Transverse colon (tissue), 4 donors: ENCODE results near the gene GLS.

Source experiments
- EP300 ChIP-seq: sonication (generic); formaldehyde crosslinking; IDR thresholded peaks from one replicate; pipeline ENCODE4 v1.6.1; 2017; ENCODE audit warnings: antibody characterized with exemption, low read depth
- POLR2A ChIP-seq: fragments of 450-650 bp; IDR thresholded peaks from one replicate; pipeline ENCODE4 v1.6.1; 2016; ENCODE audit warnings: antibody characterized with exemption, mild to moderate bottlenecking, moderate library complexity
- POLR2AphosphoS5 ChIP-seq, 3 donors: sonication (generic); formaldehyde crosslinking; IDR thresholded peaks; one replicate each; pipeline ENCODE4 v1.6.1; 2016; ENCODE audit warnings: antibody characterized with exemption in 3 of 3
- TF ChIP-seq, protein P1 (sequence below), 5 experiments: fragments of 200-600 bp in 3 of 5; fragments of 450-650 bp in 2 of 5; sonication (generic) in 3 of 5; IDR thresholded peaks; 1 replicate in 2 of 5; 2 replicates in 3 of 5; pipeline ENCODE4 v1.5.1; 2016 to 2017; ENCODE audit warnings: antibody characterized with exemption in 5 of 5, inconsistent platforms in 3 of 5, mild to moderate bottlenecking in 2 of 5, moderate library complexity in 1 of 5

DNA sequence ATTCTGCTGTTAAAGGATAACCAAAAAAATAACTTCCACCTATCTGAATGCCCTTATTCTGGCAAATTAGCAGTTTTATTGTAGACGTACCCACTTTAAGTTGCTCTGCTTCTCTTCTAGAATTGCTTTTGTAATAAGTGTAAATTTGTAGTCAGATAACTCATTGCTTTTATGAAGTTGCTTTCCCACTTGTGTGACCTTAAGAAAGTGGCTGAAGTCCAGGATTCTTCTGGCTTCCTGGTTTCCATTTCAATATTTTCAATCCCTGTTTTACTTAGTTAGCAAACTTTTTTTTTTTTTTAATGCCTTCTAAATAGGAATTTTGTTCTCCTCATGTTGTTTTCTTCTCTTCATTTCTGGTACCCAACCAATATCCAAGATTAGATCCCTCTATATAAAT lies 59.8 kb downstream of the GLS start:
- TF ChIP-seq, protein P1, sequence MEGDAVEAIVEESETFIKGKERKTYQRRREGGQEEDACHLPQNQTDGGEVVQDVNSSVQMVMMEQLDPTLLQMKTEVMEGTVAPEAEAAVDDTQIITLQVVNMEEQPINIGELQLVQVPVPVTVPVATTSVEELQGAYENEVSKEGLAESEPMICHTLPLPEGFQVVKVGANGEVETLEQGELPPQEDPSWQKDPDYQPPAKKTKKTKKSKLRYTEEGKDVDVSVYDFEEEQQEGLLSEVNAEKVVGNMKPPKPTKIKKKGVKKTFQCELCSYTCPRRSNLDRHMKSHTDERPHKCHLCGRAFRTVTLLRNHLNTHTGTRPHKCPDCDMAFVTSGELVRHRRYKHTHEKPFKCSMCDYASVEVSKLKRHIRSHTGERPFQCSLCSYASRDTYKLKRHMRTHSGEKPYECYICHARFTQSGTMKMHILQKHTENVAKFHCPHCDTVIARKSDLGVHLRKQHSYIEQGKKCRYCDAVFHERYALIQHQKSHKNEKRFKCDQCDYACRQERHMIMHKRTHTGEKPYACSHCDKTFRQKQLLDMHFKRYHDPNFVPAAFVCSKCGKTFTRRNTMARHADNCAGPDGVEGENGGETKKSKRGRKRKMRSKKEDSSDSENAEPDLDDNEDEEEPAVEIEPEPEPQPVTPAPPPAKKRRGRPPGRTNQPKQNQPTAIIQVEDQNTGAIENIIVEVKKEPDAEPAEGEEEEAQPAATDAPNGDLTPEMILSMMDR (IDR thresholded peaks at IDR 0.05), result no peak
- no peak for TF ChIP-seq POLR2A
- no peak for TF ChIP-seq POLR2AphosphoS5 (IDR thresholded peaks at IDR 0.05)
- TF ChIP-seq EP300, result no peak
